Right lobe of liver (tissue), 4 donors: ENCODE measurements around the gene ADSS2.

Source experiments
- POLR2A ChIP-seq: fragments of 450-650 bp; IDR thresholded peaks from one replicate; pipeline ENCODE4 v1.6.1; 2017; ENCODE audit warnings: antibody characterized with exemption, mild to moderate bottlenecking
- TF ChIP-seq, protein P1 (sequence below), 4 donors: fragments of 200-600 bp in 3 of 4; fragments of 450-650 bp in 1 of 4; IDR thresholded peaks; one replicate each; pipeline versions ENCODE4 v1.5.1 to v1.8.0; 2016 to 2022; ENCODE audit warnings: antibody characterized with exemption in 4 of 4, mild to moderate bottlenecking in 2 of 4
- donor health status: DM: no; HTN: no; CAD: no.
- donor health status: DM: no; HTN: no; CAD: no.
- donor health status: DM: no; HTN: yes; CAD: no.

DNA sequence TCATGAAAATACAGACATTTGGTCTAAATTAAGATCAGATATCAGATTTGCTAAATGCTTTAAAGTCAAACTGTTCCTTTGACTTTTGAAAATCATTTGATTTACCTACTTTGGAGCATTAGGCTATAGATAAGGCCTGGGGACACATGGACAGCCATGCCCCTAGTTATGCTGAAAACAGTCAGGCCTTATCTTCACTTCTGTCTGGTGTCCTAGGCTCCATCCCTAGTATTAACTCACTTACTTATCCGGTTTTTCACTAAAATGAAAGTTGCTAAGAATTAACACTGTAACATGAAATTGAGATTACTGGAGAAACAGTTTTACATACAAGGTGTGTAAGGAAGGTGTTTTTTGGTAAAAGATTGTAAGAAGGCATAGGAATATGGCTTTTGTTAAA lies 4.9 kb upstream of the ADSS2 start:
- TF ChIP-seq, protein P1, sequence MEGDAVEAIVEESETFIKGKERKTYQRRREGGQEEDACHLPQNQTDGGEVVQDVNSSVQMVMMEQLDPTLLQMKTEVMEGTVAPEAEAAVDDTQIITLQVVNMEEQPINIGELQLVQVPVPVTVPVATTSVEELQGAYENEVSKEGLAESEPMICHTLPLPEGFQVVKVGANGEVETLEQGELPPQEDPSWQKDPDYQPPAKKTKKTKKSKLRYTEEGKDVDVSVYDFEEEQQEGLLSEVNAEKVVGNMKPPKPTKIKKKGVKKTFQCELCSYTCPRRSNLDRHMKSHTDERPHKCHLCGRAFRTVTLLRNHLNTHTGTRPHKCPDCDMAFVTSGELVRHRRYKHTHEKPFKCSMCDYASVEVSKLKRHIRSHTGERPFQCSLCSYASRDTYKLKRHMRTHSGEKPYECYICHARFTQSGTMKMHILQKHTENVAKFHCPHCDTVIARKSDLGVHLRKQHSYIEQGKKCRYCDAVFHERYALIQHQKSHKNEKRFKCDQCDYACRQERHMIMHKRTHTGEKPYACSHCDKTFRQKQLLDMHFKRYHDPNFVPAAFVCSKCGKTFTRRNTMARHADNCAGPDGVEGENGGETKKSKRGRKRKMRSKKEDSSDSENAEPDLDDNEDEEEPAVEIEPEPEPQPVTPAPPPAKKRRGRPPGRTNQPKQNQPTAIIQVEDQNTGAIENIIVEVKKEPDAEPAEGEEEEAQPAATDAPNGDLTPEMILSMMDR (IDR thresholded peaks at IDR 0.05): no peak
- no peak for TF ChIP-seq POLR2A
